B cell (primary cell): ENCODE results near the gene ARHGAP45.

Experiments used
- EZH2 ChIP-seq: IDR thresholded peaks from 2 replicates; pipeline ENCODE4 v1.6.1; 2012; ENCODE audit warnings: borderline replicate concordance, low read depth, mild to moderate bottlenecking, moderate library complexity, low read length; ENCODE audit not compliant: insufficient read depth, poor library complexity, severe bottlenecking
- TF ChIP-seq, protein P1 (sequence below): fragments of 200-600 bp; IDR thresholded peaks from one replicate; pipeline ENCODE4 v1.8.0; 2022; ENCODE audit warnings: antibody characterized with exemption, mild to moderate bottlenecking

DNA sequence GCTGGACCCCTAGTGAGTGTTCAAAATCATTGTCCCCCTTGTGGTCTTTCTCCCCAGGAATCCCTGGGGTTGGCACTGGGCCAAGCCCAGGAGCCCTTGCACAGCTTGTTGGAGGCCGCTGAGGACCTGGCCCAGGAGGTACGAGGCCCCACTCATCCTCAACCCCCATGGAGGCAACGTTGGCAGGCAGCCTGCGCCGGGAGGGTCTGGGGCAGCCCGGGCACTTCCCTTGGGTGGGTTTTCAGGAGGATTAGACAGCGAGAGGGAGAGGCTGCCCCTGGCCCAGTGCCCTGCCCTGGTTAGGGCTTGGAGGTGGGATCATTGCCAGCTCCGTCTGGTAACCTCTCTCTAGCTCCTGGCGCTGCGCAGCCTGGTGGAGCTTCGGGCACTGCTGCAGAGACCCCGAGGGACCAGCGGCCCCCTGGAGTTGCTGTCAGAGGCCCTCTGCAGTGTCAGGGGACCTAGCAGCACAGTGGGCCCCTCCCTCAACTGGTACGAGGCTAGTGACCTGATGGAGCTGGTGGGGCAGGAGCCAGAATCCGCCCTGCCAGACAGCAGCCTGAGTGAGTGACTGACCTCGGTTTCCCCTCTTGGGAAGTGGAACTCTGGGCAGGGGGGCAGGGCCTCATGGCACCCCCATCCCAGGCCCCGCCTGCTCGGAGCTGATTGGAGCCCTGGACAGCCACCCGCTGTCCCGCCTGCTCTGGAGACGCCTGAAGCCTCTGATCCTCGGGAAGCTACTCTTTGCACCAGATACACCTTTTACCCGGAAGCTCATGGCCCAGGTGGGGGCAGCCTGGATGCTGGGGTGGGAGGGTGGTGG, 24.1 kb upstream of the ARHGAP45 start:
- TF ChIP-seq, protein P1, sequence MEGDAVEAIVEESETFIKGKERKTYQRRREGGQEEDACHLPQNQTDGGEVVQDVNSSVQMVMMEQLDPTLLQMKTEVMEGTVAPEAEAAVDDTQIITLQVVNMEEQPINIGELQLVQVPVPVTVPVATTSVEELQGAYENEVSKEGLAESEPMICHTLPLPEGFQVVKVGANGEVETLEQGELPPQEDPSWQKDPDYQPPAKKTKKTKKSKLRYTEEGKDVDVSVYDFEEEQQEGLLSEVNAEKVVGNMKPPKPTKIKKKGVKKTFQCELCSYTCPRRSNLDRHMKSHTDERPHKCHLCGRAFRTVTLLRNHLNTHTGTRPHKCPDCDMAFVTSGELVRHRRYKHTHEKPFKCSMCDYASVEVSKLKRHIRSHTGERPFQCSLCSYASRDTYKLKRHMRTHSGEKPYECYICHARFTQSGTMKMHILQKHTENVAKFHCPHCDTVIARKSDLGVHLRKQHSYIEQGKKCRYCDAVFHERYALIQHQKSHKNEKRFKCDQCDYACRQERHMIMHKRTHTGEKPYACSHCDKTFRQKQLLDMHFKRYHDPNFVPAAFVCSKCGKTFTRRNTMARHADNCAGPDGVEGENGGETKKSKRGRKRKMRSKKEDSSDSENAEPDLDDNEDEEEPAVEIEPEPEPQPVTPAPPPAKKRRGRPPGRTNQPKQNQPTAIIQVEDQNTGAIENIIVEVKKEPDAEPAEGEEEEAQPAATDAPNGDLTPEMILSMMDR, result no peak
- no peak for TF ChIP-seq EZH2
